ENCODE measurements around the gene RAPGEF2.
"Not testable (repeated sequence)": the region's sequence is repeated elsewhere in the genome, so short reads cannot be mapped to it uniquely, and the experiment has no call there.

RAPGEF2 gene

GRCh38 chr4:159138436-159138835 is 35.6 kb downstream of the RAPGEF2 start:
- no peak for DNase-seq

- DNase-seq = no peak
Measured at GRCh38 chr4:159141193-159141592, 38.3 kb downstream of the RAPGEF2 start.

GRCh38 chr4:159142241-159142640 is 39.4 kb downstream of the RAPGEF2 start:
- DNase-seq = peak; percentile 70

- peak; percentile 25 for DNase-seq
Measured at GRCh38 chr4:159142681-159143384, 40.0 kb downstream of the RAPGEF2 start.

- no peak for DNase-seq
Measured at GRCh38 chr4:159143687-159144086, 40.8 kb downstream of the RAPGEF2 start.

GRCh38 chr4:159144112-159144694 is 41.3 kb downstream of the RAPGEF2 start:
- no peak for DNase-seq

GRCh38 chr4:159145318-159145991 is 42.6 kb downstream of the RAPGEF2 start:
- DNase-seq = no peak

GRCh38 chr4:159145992-159146330 is 43.1 kb downstream of the RAPGEF2 start:
- no peak for DNase-seq

- DNase-seq = no peak
Measured at GRCh38 chr4:159146488-159146887, 43.6 kb downstream of the RAPGEF2 start.

GRCh38 chr4:159148441-159148840 is 45.6 kb downstream of the RAPGEF2 start:
- no peak for DNase-seq

GRCh38 chr4:159149666-159150065 is 46.8 kb downstream of the RAPGEF2 start:
- DNase-seq = no peak

GRCh38 chr4:159150396-159150795 is 47.5 kb downstream of the RAPGEF2 start:
- no peak for DNase-seq

GRCh38 chr4:159150821-159151390 is 48.0 kb downstream of the RAPGEF2 start:
- DNase-seq = no peak

GRCh38 chr4:159151689-159152088 is 48.8 kb downstream of the RAPGEF2 start:
- DNase-seq = no peak

- no peak for DNase-seq
Measured at GRCh38 chr4:159152181-159152580, 49.3 kb downstream of the RAPGEF2 start.

GRCh38 chr4:159153669-159154068 is 50.8 kb downstream of the RAPGEF2 start:
- DNase-seq = no peak

GRCh38 chr4:159155119-159155518 is 52.2 kb downstream of the RAPGEF2 start:
- DNase-seq = no peak

- DNase-seq = no peak
Measured at GRCh38 chr4:159158083-159158617, 55.3 kb downstream of the RAPGEF2 start.

GRCh38 chr4:159158985-159159384 is 56.1 kb downstream of the RAPGEF2 start:
- no peak for DNase-seq

- no peak for DNase-seq
Measured at GRCh38 chr4:159159611-159160010, 56.7 kb downstream of the RAPGEF2 start.

GRCh38 chr4:159160242-159160641 is 57.4 kb downstream of the RAPGEF2 start:
- DNase-seq = no peak

- not testable (repeated sequence) for DNase-seq
Measured at GRCh38 chr4:159161436-159161835, 58.6 kb downstream of the RAPGEF2 start.

- no peak for DNase-seq
Measured at GRCh38 chr4:159162576-159162975, 59.7 kb downstream of the RAPGEF2 start.

GRCh38 chr4:159163521-159163920 is 60.6 kb downstream of the RAPGEF2 start:
- DNase-seq = no peak

All from NCI-H1694 treated with DMSO at 0.1 percent for 48 hours (cell line).